GM12878 (cell line): Measurements from ENCODE around the gene UQCC5. TPM values are rescaled to one million over a fixed set of nuclear protein-coding genes. Genes with fewer than 3 reads are reported as not detected.
A peak's percentile ranks its signal among the peaks of the same experiment; 100 is the strongest.

ENCODE experiments used
- ASH2L ChIP-seq: fragments of 300-600, 200-600 bp; sonication (generic); IDR thresholded peaks from 2 replicates; pipeline ENCODE4 v1.6.1; 2017; ENCODE audit warnings: low read depth, mild to moderate bottlenecking, borderline replicate concordance
- BHLHE40 ChIP-seq, 2 experiments: fragments of 450-650 bp in 1 of 2; IDR thresholded peaks; 2 replicates each; pipeline ENCODE4 v1.6.1; 2011 to 2017; ENCODE audit warnings: low read depth in 2 of 2, borderline replicate concordance in 1 of 2, improper control_type of control experiment in 1 of 2, low read length in 1 of 2, mild to moderate bottlenecking in 1 of 2
- BMI1 ChIP-seq: fragments of 450-650 bp; IDR thresholded peaks from 2 replicates; pipeline ENCODE4 v1.6.1; 2016; ENCODE audit warnings: mild to moderate bottlenecking, moderate library complexity, borderline replicate concordance
- CBFB ChIP-seq: IDR thresholded peaks from 2 replicates; pipeline ENCODE4 v1.6.1; 2016; ENCODE audit warnings: antibody characterized with exemption, low read depth
- CHD1 ChIP-seq: IDR thresholded peaks from 2 replicates; pipeline ENCODE4 v1.6.1; 2012; ENCODE audit warnings: low read depth, low read length, improper control_type of control experiment
- CHD4 ChIP-seq: fragments of 200-600 bp; sonication (generic); IDR thresholded peaks from 2 replicates; pipeline ENCODE4 v1.6.1; 2016; ENCODE audit warnings: mild to moderate bottlenecking
- CREB1 ChIP-seq: IDR thresholded peaks from 2 replicates; pipeline ENCODE4 v1.6.1; 2012; ENCODE audit warnings: low read depth, mild to moderate bottlenecking, inconsistent platforms
- FOS ChIP-seq: IDR thresholded peaks from 3 replicates; pipeline ENCODE4 v1.6.1; 2011; ENCODE audit warnings: borderline replicate concordance; ENCODE audit not compliant: insufficient read length; ENCODE audit errors: extremely low read depth
- IRF4 ChIP-seq: IDR thresholded peaks from 2 replicates; pipeline ENCODE4 v1.6.1; 2011; ENCODE audit warnings: low read depth, low read length
- LARP7 ChIP-seq: fragments of 450-650 bp; IDR thresholded peaks from 2 replicates; pipeline ENCODE4 v1.6.1; 2017; ENCODE audit warnings: mild to moderate bottlenecking
- MEF2B ChIP-seq: fragments of 450-650 bp; IDR thresholded peaks from 2 replicates; pipeline ENCODE4 v1.6.1; 2018; ENCODE audit warnings: mild to moderate bottlenecking, moderate library complexity; ENCODE audit not compliant: partially characterized antibody, poor library complexity, severe bottlenecking
- NKRF ChIP-seq: fragments of 450-650 bp; conservative IDR thresholded peaks from 2 replicates; pipeline ENCODE4 v1.6.1; 2017; ENCODE audit warnings: mild to moderate bottlenecking, moderate library complexity
- PKNOX1 ChIP-seq: fragments of 450-650 bp; IDR thresholded peaks from 2 replicates; pipeline ENCODE4 v1.6.1; 2016; ENCODE audit warnings: mild to moderate bottlenecking
- POLR2A ChIP-seq: IDR thresholded peaks from 2 replicates; pipeline ENCODE4 v1.6.1; 2011; ENCODE audit warnings: low read depth, mild to moderate bottlenecking, low read length
- SIN3A ChIP-seq: IDR thresholded peaks from 2 replicates; pipeline ENCODE4 v1.6.1; 2012; ENCODE audit warnings: low read depth, low read length, improper control_type of control experiment
- SMC3 ChIP-seq: IDR thresholded peaks from 2 replicates; pipeline ENCODE4 v1.6.1; 2011; ENCODE audit warnings: low read length, improper control_type of control experiment, borderline replicate concordance
- YBX1 ChIP-seq: fragments of 450-650 bp; IDR thresholded peaks from 2 replicates; pipeline ENCODE4 v1.6.1; 2016; ENCODE audit warnings: antibody characterized with exemption
- ZNF24 ChIP-seq: fragments of 450-650 bp; IDR thresholded peaks from 2 replicates; pipeline ENCODE4 v1.6.1; 2017; ENCODE audit warnings: antibody characterized with exemption, mild to moderate bottlenecking
- ZNF687 ChIP-seq: fragments of 450-650 bp; IDR thresholded peaks from 2 replicates; pipeline ENCODE4 v1.6.1; 2017; ENCODE audit warnings: mild to moderate bottlenecking, moderate library complexity
- polyA plus RNA-seq, 11 experiments: library from polyadenylated mRNA; depleted of rRNA in 4 of 11; unstranded in 6 of 11; stranded (reverse) in 5 of 11; fragments of >200 nt; fragmentation: Nextera tagmentation in 4 of 11; fragmentation: Illumina TruSeq in 1 of 11; extraction: Ambion mirVana in 4 of 11; extraction: Trizol in 1 of 11; gene quantifications; 1 replicate in 1 of 11; 2 replicates in 10 of 11; pipeline versions ENCODE4 v1.2.1 to v1.2.3, GENCODE V29; 2011 to 2016; ENCODE audit warnings: inconsistent platforms in 2 of 11, missing spikeins in 2 of 11, low read depth in 1 of 11
- total RNA-seq, 4 experiments: library from RNA; depleted of rRNA in 3 of 4; stranded (reverse); fragments of >200 nt in 3 of 4; fragmentation: Illumina TruSeq in 1 of 4; extraction: Trizol in 1 of 4; gene quantifications; 2 replicates each; pipeline versions ENCODE4 v1.2.1 to v1.2.3, GENCODE V29; 2013 to 2021
- TF ChIP-seq, protein P1 (sequence below): IDR thresholded peaks from 2 replicates; pipeline ENCODE4 v1.6.1; 2012; ENCODE audit warnings: low read depth, low read length, improper control_type of control experiment
- TF ChIP-seq, protein P2 (sequence below): fragments of 450-650 bp; formaldehyde crosslinking; IDR thresholded peaks from 2 replicates; pipeline ENCODE4 v1.4.0; 2020; ENCODE audit warnings: mild to moderate bottlenecking, moderate library complexity

UQCC5 gene
- total and polyA plus RNA-seq, 10 of the 15 experiments (the other 5 are each of a cell fraction or from before 2014, with no cell fraction given), result 15.1 to 84.8 (median 28.0) TPM

DNA sequence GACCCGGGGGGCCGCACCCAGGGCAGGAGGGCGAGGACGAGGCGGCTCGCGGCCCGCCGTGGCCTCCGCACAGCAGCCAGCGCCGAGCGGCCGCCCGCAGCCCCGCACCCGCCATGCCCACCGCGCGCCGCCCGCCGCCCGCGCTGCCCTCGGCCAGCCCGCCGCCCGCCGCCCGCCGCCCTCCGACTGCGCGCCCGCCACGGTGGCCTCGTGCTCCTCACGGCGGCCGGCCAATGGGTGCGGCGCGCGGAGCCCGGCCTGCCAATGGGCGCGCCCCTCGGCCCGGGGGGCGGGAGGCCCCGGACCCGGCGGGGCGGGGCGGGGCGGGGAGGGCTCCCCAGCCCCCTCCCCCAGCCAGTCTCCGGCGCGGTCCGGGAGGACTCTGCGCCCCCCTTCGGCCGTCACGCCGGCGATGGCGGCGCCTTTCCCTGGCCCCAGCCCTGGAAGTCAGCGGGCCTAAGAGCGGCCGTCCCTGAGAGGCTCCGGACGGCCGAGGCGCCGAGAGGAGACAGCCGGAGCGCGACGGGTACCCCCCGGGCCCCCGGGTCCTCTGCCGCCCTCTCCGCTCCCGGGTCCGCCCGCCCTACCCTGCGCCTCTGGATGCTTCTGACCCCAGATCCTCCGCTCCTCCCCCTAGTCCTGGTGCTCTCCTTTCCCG is 2.7 kb upstream of the UQCC5 start, which contains the start of gene NT5DC2 (continued):
- no peak for TF ChIP-seq ZNF687
- TF ChIP-seq FOS, result no peak
- TF ChIP-seq, protein P1, sequence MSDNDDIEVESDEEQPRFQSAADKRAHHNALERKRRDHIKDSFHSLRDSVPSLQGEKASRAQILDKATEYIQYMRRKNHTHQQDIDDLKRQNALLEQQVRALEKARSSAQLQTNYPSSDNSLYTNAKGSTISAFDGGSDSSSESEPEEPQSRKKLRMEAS, result no peak
- TF ChIP-seq MEF2B, result no peak
- TF ChIP-seq ASH2L, result no peak
- TF ChIP-seq IRF4, result no peak
- TF ChIP-seq CHD1, result no peak
- no peak for TF ChIP-seq CBFB
- peak in 1 of 2 experiments; percentile 33; a peak in 1 of 4 replicates for TF ChIP-seq BHLHE40 (IDR thresholded peaks at IDR 0.05; ENCODE audit: borderline replicate concordance in 1 of 2, low read depth in 2 of 2, low read length in 1 of 2)
- no peak for TF ChIP-seq NKRF
- TF ChIP-seq LARP7, result no peak
- no peak for TF ChIP-seq BMI1
- no peak for TF ChIP-seq PKNOX1
- no peak for TF ChIP-seq YBX1
- TF ChIP-seq SMC3, result no peak
- no peak for TF ChIP-seq ZNF24
- peak; percentile 21; the same call in 1 of the 2 replicates for TF ChIP-seq POLR2A
- TF ChIP-seq SIN3A, result no peak
- TF ChIP-seq CREB1, result no peak
- TF ChIP-seq, protein P2, sequence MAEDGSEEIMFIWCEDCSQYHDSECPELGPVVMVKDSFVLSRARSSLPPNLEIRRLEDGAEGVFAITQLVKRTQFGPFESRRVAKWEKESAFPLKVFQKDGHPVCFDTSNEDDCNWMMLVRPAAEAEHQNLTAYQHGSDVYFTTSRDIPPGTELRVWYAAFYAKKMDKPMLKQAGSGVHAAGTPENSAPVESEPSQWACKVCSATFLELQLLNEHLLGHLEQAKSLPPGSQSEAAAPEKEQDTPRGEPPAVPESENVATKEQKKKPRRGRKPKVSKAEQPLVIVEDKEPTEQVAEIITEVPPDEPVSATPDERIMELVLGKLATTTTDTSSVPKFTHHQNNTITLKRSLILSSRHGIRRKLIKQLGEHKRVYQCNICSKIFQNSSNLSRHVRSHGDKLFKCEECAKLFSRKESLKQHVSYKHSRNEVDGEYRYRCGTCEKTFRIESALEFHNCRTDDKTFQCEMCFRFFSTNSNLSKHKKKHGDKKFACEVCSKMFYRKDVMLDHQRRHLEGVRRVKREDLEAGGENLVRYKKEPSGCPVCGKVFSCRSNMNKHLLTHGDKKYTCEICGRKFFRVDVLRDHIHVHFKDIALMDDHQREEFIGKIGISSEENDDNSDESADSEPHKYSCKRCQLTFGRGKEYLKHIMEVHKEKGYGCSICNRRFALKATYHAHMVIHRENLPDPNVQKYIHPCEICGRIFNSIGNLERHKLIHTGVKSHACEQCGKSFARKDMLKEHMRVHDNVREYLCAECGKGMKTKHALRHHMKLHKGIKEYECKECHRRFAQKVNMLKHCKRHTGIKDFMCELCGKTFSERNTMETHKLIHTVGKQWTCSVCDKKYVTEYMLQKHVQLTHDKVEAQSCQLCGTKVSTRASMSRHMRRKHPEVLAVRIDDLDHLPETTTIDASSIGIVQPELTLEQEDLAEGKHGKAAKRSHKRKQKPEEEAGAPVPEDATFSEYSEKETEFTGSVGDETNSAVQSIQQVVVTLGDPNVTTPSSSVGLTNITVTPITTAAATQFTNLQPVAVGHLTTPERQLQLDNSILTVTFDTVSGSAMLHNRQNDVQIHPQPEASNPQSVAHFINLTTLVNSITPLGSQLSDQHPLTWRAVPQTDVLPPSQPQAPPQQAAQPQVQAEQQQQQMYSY (CRISPR knock-in tag), result no peak
- TF ChIP-seq CHD4, result no peak
